Measurements from ENCODE around the gene EFNA3. TPM values are rescaled to one million over a fixed set of nuclear protein-coding genes. Genes with fewer than 3 reads are reported as not detected.
A peak's percentile ranks its signal among the peaks of the same experiment; 100 is the strongest.

EFNA3 gene
- total and polyA plus RNA-seq, 2 donors (not counting 3 experiments of a cell fraction or from before 2014, with no cell fraction given), result 2.2 to 2.5 TPM

DNA sequence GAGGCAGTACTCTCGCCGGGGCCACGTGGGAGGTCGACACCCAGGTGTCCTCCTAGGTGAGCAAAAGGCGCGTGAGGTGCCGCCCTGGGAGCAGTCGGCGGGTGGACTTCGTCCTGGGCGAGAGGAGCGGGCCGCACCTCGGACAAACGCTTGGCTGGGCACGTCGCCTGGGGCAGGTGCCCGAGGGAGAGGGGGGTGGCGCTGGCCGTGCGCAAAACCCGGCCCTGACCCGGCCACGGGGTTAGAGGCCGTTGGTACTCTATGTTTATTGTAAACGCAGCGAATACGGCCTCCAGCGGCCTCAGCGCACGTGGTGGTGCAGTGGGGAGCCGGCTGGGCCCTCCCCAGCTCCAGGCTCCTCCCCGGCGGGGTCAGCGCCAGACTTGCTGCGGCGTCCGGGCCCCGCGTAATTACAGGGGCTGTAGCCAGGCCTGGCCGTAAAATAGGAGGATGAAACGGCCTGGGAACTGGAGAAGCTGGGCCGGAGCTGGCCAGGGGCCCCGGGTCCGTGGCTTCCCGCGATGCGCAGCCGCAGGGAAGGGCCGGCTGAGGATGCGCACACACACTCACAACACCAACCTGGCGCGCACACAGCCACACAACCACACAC, 47.4 kb downstream of the EFNA3 start:
- H3K4me1 ChIP-seq (ENCODE audit: control insufficient read depth, extremely low read depth, insufficient read depth, low read length), result peaks cover 51% of the 10 kb centered on the region
- CTCF ChIA-PET, result interaction anchor here (0.7 to 15.5 kb wide), 5 partner anchors 18 to 46 kb away, joined by 3 to 204 read pairs (median 5); partner anchors contain the start of gene KRTCAP2
- no peaks in the 10 kb centered on the region for H3K9me3 ChIP-seq (replicated peaks; ENCODE audit: control insufficient read depth, insufficient read depth, low read length)
- no peak overlapping the region for H2AFZ ChIP-seq (ENCODE audit: low read depth, low read length)
- no peak overlapping the region for H3K9ac ChIP-seq (replicated peaks; ENCODE audit: extremely low read depth, insufficient read depth, low read length)
- POLR2A ChIA-PET, result no interaction called here
- H3K27me3 ChIP-seq (ENCODE audit: control insufficient read depth in 2 of 2, insufficient read depth in 2 of 2, low read length in 2 of 2), result peaks cover 0 to under 1% of the 10 kb centered on the region in 2 experiments
- FAIRE-seq (no peak), DNase-seq (ENCODE audit: low read depth, low spot score) (peak; percentile 32)
- H4K20me1 ChIP-seq (replicated peaks; ENCODE audit: control insufficient read depth, extremely low read depth, insufficient read depth, low read length), result no peaks in the 10 kb centered on the region
- peaks cover 22% of the 10 kb centered on the region for H3K79me2 ChIP-seq (ENCODE audit: control insufficient read depth, insufficient read depth, low read length)
- no peak overlapping the region for H3K4me2 ChIP-seq (ENCODE audit: insufficient read depth, low read length)
- intact Hi-C loops (cut with micrococcal nuclease), result loop anchor here (2.0 to 5.0 kb wide), 2 partner anchors 15 to 154 kb away; partner anchors contain the start of genes CKS1B, DPM3 and SHC1
- dilution Hi-C loops (cut with MboI; ENCODE audit: extremely low pct_ligation_motif_present, low sequenced_read_pairs), result no loop called here
- peaks cover under 1 to 6% of the 10 kb centered on the region in 2 experiments for H3K36me3 ChIP-seq (ENCODE audit: control insufficient read depth in 2 of 2, extremely low read depth in 1 of 2, insufficient read depth in 2 of 2, low read length in 2 of 2)
- TF ChIP-seq JUN (IDR thresholded peaks at IDR 0.05; ENCODE audit: borderline replicate concordance, insufficient read depth, insufficient read length, low read depth), result no peak
- TF ChIP-seq MYC (IDR thresholded peaks at IDR 0.05; ENCODE audit: low read depth, low read length), result no peak
- no peak for TF ChIP-seq POLR2A (IDR thresholded peaks at IDR 0.05; ENCODE audit: low read depth, low read length)
- TF ChIP-seq CTCF (IDR thresholded peaks at IDR 0.05; ENCODE audit: extremely low read depth in 1 of 2, insufficient read depth in 1 of 2, low read depth in 1 of 2, low read length in 2 of 2), result no peak
- no peak for TF ChIP-seq EZH2 (IDR thresholded peaks at IDR 0.05; ENCODE audit: borderline replicate concordance, low read depth, low read length, severe bottlenecking)
- no peak for TF ChIP-seq POLR2AphosphoS5 (IDR thresholded peaks at IDR 0.05; ENCODE audit: insufficient read depth, low read depth, low read length)
- no peak for TF ChIP-seq GATA2 (IDR thresholded peaks at IDR 0.05; ENCODE audit: insufficient read depth, insufficient read length, low read depth, low read length)
- TF ChIP-seq, protein P1, sequence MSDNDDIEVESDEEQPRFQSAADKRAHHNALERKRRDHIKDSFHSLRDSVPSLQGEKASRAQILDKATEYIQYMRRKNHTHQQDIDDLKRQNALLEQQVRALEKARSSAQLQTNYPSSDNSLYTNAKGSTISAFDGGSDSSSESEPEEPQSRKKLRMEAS (IDR thresholded peaks at IDR 0.05; ENCODE audit: insufficient read depth, insufficient read length), result no peak
- no peak for TF ChIP-seq FOS (IDR thresholded peaks at IDR 0.05; ENCODE audit: borderline replicate concordance, insufficient read depth, low read length)
- H3K27ac ChIP-seq (ENCODE audit: insufficient read depth, low read depth, low read length), result peak overlapping the region; percentile 90
- no peaks in the 10 kb centered on the region for H3K9me1 ChIP-seq (replicated peaks; ENCODE audit: control insufficient read depth, extremely low read depth, insufficient read depth, low read length)
- no peak overlapping the region for H3K4me3 ChIP-seq (replicated peaks in 1 of 3; ENCODE audit: insufficient read depth in 1 of 3, low read depth in 1 of 3, low read length in 3 of 3)
- BruUV-seq (replicated peaks), result no TSS peak

Data from endothelial cell of umbilical vein (primary cell).